G401 (cell line): ENCODE data around the gene DUXB. TPM values are rescaled to one million over a fixed set of nuclear protein-coding genes. Genes with fewer than 3 reads are reported as not detected.

Source experiments
- DNase-seq: peaks from one replicate; pipeline ENCODE4 v3.0.0-alpha.2; 2015; ENCODE audit warnings: low spot score
- in situ Hi-C: cut with HindIII; loops from 2 replicates; pipeline ENCODE4 v1.10.0; 2016; ENCODE audit warnings: low sequenced_read_pairs, mixed read lengths
- total RNA-seq: library from RNA; depleted of rRNA; stranded (reverse); fragments of >200 nt; shearing (Covaris generic); gene quantifications from 2 replicates; pipeline ENCODE4 v1.2.3, GENCODE V29; 2014; rRNA removed

Gene DUXB
- total RNA-seq, 1 experiment from 2014 or later = not detected

- in situ Hi-C loops = no loop called here
Observed at GRCh38 chr16:75676909-75677308, 24.4 kb downstream of the DUXB start, which contains the start of gene CPHXL2. Gene CPHXL2 (minus strand): TSS chr16:75677009. CDS start chr16:75676999, 10 bp downstream.

GRCh38 chr16:75667503-75667902, 33.8 kb downstream of the DUXB start:
- in situ Hi-C loops = no loop called here

More at GRCh38 chr16:75676909-75677308, 24.4 kb downstream of the DUXB start, which contains the start of gene CPHXL2:
- DNase-seq = no peak

GRCh38 chr16:75660726-75661302, 40.4 kb downstream of the DUXB start:
- in situ Hi-C loops = no loop called here
- DNase-seq = peak; percentile 50

More at GRCh38 chr16:75667503-75667902, 33.8 kb downstream of the DUXB start:
- DNase-seq = no peak

GRCh38 chr16:75660321-75660720, 40.9 kb downstream of the DUXB start:
- DNase-seq = no peak
- in situ Hi-C loops = no loop called here

- DNase-seq = no peak
- in situ Hi-C loops = no loop called here
Observed at GRCh38 chr16:75658175-75658574, 43.1 kb downstream of the DUXB start.

GRCh38 chr16:75653922-75654321, 47.3 kb downstream of the DUXB start:
- in situ Hi-C loops = no loop called here
- DNase-seq = no peak

- DNase-seq = peak; percentile 85
- in situ Hi-C loops = no loop called here
Observed at GRCh38 chr16:75648265-75649076, 52.8 kb downstream of the DUXB start.

- in situ Hi-C loops = no loop called here
- DNase-seq = peak; percentile 94
Observed at GRCh38 chr16:75647492-75648264, 53.6 kb downstream of the DUXB start, which contains the start of the genes KARS1 and TERF2IP. Gene KARS1 (minus strand): TSS chr16:75647665. CDS start chr16:75647639, 26 bp downstream. Gene TERF2IP (plus strand): TSS chr16:75647773. CDS start chr16:75647883, 110 bp downstream.

- no peak for DNase-seq
- in situ Hi-C loops = no loop called here
Observed at GRCh38 chr16:75647112-75647491, 54.2 kb downstream of the DUXB start.

GRCh38 chr16:75644240-75645012, 56.8 kb downstream of the DUXB start:
- no peak for DNase-seq
- in situ Hi-C loops = no loop called here

Other genes with a start within 250 kb of the DUXB start
- 33.0 and 47.7 TPM in 2 replicates for gene TMEM170A, start 236.8 kb downstream of the DUXB start, total RNA-seq
- gene CHST6, start 206.0 kb downstream of the DUXB start, total RNA-seq = 0.31 TPM in 1 of 2 replicates, not detected in the other
- 0.12 TPM in 1 of 2 replicates, not detected in the other for gene CHST5, start 165.4 kb downstream of the DUXB start, total RNA-seq
- gene TMEM231, start 145.2 kb downstream of the DUXB start, total RNA-seq = 24.2 and 46.1 TPM in 2 replicates
- gene GABARAPL2, start 135.1 kb downstream of the DUXB start, total RNA-seq = 18.9 and 20.1 TPM in 2 replicates
- 24.2 and 25.1 TPM in 2 replicates for gene ADAT1, start 78.2 kb downstream of the DUXB start, total RNA-seq
- gene KARS1, start 53.8 kb downstream of the DUXB start, total RNA-seq = 266 and 292 TPM in 2 replicates
- gene TERF2IP, start 53.7 kb downstream of the DUXB start, total RNA-seq = 23.8 and 34.3 TPM in 2 replicates
- not detected in 2 replicates for gene CPHXL2, start 24.5 kb downstream of the DUXB start, total RNA-seq
- gene CPHXL, start 25.0 kb upstream of the DUXB start, total RNA-seq = not detected in 2 replicates